ENCODE data around the gene HHIP.

GRCh38 chr4:144647590-144647989 lies 1.6 kb downstream of the HHIP start:
- no peak for TF ChIP-seq CTCF (conservative IDR thresholded peaks at IDR 0.05 in 1 of 2, IDR thresholded peaks at IDR 0.05 in 1 of 2; ENCODE audit: low read depth in 1 of 2, low read length in 2 of 2)
- no peak for TF ChIP-seq EZH2 (IDR thresholded peaks at IDR 0.05; ENCODE audit: low read length, missing control alignments)
